Gastroesophageal sphincter (tissue), 3 donors: ENCODE measurements around the gene OR7G2.

ENCODE experiments used
- EP300 ChIP-seq: sonication (generic); formaldehyde crosslinking; IDR thresholded peaks from one replicate; pipeline ENCODE4 v1.6.1; 2017; ENCODE audit warnings: antibody characterized with exemption, mild to moderate bottlenecking
- POLR2A ChIP-seq, 2 donors: fragments of 450-650 bp; IDR thresholded peaks; one replicate each; pipeline ENCODE4 v1.6.1; 2017; ENCODE audit warnings: antibody characterized with exemption in 2 of 2, mild to moderate bottlenecking in 2 of 2, moderate library complexity in 1 of 2
- POLR2AphosphoS5 ChIP-seq: sonication (generic); formaldehyde crosslinking; IDR thresholded peaks from one replicate; pipeline ENCODE4 v1.6.1; 2017; ENCODE audit warnings: antibody characterized with exemption
- TF ChIP-seq, protein P1 (sequence below), 4 experiments: fragments of 200-600 bp in 2 of 4; fragments of 450-650 bp in 2 of 4; sonication (generic) in 1 of 4; IDR thresholded peaks; one replicate each; pipeline ENCODE4 v1.5.1; 2017 to 2019; ENCODE audit warnings: antibody characterized with exemption in 4 of 4, mild to moderate bottlenecking in 2 of 4, moderate library complexity in 2 of 4

DNA sequence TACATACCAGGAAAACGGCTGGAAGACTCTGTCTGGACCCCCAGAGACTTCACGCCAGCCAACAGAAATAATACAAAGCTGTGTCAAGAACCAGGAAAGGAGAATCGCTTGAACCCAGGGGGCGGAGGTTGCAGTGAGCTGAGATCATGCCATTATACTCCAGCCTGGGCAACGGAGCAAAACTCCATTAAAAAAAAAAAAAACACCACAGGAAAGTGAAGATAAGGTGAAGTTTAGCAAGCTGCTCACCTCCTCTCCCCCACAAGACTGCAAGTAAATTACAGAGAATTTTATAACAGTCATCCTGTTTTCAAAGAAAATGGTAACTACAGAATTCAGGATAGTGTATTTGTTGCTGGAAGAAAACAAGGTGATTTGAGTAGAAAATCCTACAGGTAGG is 9.3 kb upstream of the OR7G2 start:
- TF ChIP-seq, protein P1, sequence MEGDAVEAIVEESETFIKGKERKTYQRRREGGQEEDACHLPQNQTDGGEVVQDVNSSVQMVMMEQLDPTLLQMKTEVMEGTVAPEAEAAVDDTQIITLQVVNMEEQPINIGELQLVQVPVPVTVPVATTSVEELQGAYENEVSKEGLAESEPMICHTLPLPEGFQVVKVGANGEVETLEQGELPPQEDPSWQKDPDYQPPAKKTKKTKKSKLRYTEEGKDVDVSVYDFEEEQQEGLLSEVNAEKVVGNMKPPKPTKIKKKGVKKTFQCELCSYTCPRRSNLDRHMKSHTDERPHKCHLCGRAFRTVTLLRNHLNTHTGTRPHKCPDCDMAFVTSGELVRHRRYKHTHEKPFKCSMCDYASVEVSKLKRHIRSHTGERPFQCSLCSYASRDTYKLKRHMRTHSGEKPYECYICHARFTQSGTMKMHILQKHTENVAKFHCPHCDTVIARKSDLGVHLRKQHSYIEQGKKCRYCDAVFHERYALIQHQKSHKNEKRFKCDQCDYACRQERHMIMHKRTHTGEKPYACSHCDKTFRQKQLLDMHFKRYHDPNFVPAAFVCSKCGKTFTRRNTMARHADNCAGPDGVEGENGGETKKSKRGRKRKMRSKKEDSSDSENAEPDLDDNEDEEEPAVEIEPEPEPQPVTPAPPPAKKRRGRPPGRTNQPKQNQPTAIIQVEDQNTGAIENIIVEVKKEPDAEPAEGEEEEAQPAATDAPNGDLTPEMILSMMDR (IDR thresholded peaks at IDR 0.05): no peak
- TF ChIP-seq POLR2AphosphoS5 (no peak), EP300 (no peak), POLR2A (IDR thresholded peaks at IDR 0.05) (no peak)
